Measurements from ENCODE around the gene S1PR4. TPM values are rescaled to one million over a fixed set of nuclear protein-coding genes. Genes with fewer than 3 reads are reported as not detected.

Gene S1PR4
- total and polyA plus RNA-seq, 2 experiments from 2014 or later: 0.07 TPM; not detected in 1

DNA sequence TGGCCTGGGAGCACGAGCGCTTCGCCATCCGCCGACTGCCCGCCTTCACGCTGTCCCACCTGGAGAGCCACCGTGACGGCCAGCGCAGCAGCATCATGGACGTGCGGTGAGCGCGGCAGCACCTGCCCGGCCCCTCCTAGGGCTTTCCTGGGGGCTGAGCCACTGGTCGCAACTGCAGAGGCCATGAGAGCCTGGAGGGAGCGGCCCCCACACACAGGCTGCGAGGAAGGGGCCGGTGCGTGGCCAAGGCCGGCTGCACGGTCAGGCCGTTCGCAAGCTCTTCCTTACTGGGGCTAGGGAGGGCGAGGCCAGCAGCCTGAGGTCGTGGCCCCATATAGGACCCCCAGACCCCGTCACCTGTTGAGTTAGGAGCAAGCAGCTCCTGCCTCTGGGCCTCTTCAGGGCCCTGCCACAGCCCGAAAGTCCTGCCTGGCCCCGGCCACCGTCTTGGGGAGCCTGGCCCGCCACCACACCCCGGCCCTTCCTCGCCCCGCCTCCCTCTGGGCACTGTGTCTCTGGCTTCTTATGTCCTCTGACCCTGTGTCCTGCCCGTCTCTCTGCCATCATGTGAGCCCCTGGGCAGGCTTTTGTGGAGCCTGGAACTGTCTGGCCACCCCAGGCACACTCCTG, 26.2 kb downstream of the S1PR4 start:
- H3K4me3 ChIP-seq: no peak overlapping the region
- no peaks in the 10 kb centered on the region for H3K9me3 ChIP-seq (ENCODE audit: low read depth)
- WGBS (ENCODE audit: low lambda C conversion rate, missing lambda C conversion rate): 95% methylated on average over 32 of the region's 35 CpGs
- H3K4me1 ChIP-seq (ENCODE audit: insufficient read depth): no peaks in the 10 kb centered on the region
- TF ChIP-seq EZH2 (IDR thresholded peaks at IDR 0.05; ENCODE audit: borderline replicate concordance): no peak
- H3K36me3 ChIP-seq (replicated peaks; ENCODE audit: insufficient read depth, low read depth): no peaks in the 10 kb centered on the region
- H3K27me3 ChIP-seq: no peaks in the 10 kb centered on the region
- no peak overlapping the region for H2AFZ ChIP-seq
- no peaks in the 10 kb centered on the region for H4K20me1 ChIP-seq (ENCODE audit: insufficient read depth, poor library complexity, severe bottlenecking)
- DNase-seq (ENCODE audit: low spot score): no peak
- no peak overlapping the region for H3K27ac ChIP-seq
- no peaks in the 10 kb centered on the region for H3K79me2 ChIP-seq
- no peaks in the 10 kb centered on the region for H3K9me2 ChIP-seq (replicated peaks; ENCODE audit: insufficient read depth)
- no peak overlapping the region for H3K4me2 ChIP-seq

DNA sequence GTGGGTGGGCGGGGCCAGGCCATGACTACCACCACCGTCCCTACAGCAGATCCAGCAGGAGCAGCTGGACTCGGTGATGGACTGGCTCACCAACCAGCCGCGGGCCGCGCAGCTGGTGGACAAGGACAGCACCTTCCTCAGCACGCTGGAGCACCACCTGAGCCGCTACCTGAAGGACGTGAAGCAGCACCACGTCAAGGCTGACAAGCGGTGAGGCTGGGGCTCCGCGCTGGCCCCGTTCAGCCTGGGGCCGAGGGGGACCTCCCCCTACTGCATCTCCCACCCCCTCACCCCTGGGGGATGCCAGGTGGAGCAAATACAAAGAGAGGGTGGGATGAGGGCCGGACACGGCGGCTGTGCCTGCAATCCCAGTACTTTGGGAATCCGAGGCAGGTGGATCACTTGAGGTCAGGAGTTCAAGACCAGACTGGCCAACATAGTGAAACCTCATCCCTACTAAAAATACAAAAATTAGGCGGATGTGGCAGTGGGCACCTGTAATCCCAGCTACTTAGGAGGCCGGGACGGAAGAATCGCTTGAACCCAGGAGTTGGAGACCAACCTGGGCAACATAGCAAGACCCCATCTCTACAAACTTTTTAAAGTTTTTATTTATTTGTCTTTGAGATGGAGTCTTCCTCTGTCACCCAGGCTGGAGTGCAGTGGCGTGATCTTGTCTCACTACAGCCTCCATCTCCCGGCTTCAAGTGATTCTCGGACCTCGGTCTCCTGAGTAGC, 27.8 kb downstream of the S1PR4 start:
- H2AFZ ChIP-seq: no peak overlapping the region
- H3K9me3 ChIP-seq (ENCODE audit: low read depth): no peaks in the 10 kb centered on the region
- TF ChIP-seq, protein P1, sequence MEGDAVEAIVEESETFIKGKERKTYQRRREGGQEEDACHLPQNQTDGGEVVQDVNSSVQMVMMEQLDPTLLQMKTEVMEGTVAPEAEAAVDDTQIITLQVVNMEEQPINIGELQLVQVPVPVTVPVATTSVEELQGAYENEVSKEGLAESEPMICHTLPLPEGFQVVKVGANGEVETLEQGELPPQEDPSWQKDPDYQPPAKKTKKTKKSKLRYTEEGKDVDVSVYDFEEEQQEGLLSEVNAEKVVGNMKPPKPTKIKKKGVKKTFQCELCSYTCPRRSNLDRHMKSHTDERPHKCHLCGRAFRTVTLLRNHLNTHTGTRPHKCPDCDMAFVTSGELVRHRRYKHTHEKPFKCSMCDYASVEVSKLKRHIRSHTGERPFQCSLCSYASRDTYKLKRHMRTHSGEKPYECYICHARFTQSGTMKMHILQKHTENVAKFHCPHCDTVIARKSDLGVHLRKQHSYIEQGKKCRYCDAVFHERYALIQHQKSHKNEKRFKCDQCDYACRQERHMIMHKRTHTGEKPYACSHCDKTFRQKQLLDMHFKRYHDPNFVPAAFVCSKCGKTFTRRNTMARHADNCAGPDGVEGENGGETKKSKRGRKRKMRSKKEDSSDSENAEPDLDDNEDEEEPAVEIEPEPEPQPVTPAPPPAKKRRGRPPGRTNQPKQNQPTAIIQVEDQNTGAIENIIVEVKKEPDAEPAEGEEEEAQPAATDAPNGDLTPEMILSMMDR (IDR thresholded peaks at IDR 0.05; ENCODE audit: poor library complexity): no peak
- TF ChIP-seq EZH2phosphoT487 (IDR thresholded peaks at IDR 0.05; ENCODE audit: low read depth, severe bottlenecking, unreplicated experiment) (no peak), EZH2 (IDR thresholded peaks at IDR 0.05; ENCODE audit: borderline replicate concordance) (no peak)
- DNase-seq (ENCODE audit: low spot score): no peak
- no peaks in the 10 kb centered on the region for H3K4me1 ChIP-seq (ENCODE audit: insufficient read depth)
- no peaks in the 10 kb centered on the region for H3K36me3 ChIP-seq (replicated peaks; ENCODE audit: insufficient read depth, low read depth)
- no peaks in the 10 kb centered on the region for H4K20me1 ChIP-seq (ENCODE audit: insufficient read depth, poor library complexity, severe bottlenecking)
- no peak overlapping the region for H3K4me2 ChIP-seq
- H3K79me2 ChIP-seq: no peaks in the 10 kb centered on the region
- WGBS (ENCODE audit: low lambda C conversion rate, missing lambda C conversion rate): 99% methylated on average over 21 of the region's 28 CpGs
- H3K27ac ChIP-seq: no peak overlapping the region
- no peaks in the 10 kb centered on the region for H3K27me3 ChIP-seq
- H3K9me2 ChIP-seq (replicated peaks; ENCODE audit: insufficient read depth): no peaks in the 10 kb centered on the region
- H3K4me3 ChIP-seq: no peak overlapping the region

DNA sequence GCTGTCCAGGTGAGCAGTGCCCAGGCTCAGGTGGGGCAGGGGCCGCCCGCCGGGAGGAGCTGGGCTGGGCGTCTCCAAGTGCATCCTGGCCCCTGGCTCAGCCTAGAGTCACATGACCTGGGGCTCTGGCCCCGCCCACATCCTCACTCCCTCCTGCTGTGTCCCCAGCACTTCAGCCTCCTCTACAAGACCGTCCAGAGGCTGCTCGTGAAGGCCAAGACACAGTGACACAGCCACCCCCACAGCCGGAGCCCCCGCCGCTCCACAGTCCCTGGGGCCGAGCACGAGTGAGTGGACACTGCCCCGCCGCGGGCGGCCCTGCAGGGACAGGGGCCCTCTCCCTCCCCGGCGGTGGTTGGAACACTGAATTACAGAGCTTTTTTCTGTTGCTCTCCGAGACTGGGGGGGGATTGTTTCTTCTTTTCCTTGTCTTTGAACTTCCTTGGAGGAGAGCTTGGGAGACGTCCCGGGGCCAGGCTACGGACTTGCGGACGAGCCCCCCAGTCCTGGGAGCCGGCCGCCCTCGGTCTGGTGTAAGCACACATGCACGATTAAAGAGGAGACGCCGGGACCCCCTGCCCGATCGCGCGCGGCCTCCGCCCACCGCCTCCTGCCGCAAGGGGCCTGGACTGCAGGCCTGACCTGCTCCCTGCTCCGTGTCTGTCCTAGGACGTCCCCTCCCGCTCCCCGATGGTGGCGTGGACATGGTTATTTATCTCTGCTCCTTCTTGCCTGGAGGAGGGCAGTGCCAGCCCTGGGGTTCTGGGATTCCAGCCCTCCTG, 29.1 kb downstream of the S1PR4 start:
- Histone ChIP-seq H3K36me3 (replicated peaks; ENCODE audit: insufficient read depth, low read depth) (no peaks in the 10 kb centered on the region), H3K4me2 (no peak overlapping the region), H2AFZ (no peak overlapping the region), H3K9me3 (ENCODE audit: low read depth) (no peaks in the 10 kb centered on the region), H3K9me2 (replicated peaks; ENCODE audit: insufficient read depth) (no peaks in the 10 kb centered on the region), H3K79me2 (no peaks in the 10 kb centered on the region), H4K20me1 (ENCODE audit: insufficient read depth, poor library complexity, severe bottlenecking) (no peaks in the 10 kb centered on the region), H3K4me3 (no peak overlapping the region), H3K4me1 (ENCODE audit: insufficient read depth) (no peaks in the 10 kb centered on the region), H3K27me3 (no peaks in the 10 kb centered on the region), H3K27ac (no peak overlapping the region)
- DNase-seq (ENCODE audit: low spot score): no peak
- TF ChIP-seq, protein P1 (IDR thresholded peaks at IDR 0.05; ENCODE audit: poor library complexity): no peak
- TF ChIP-seq EZH2 (IDR thresholded peaks at IDR 0.05; ENCODE audit: borderline replicate concordance) (no peak), EZH2phosphoT487 (IDR thresholded peaks at IDR 0.05; ENCODE audit: low read depth, severe bottlenecking, unreplicated experiment) (no peak)
- 95% methylated on average over 36 of the region's 43 CpGs for WGBS (ENCODE audit: low lambda C conversion rate, missing lambda C conversion rate)

All from hepatocyte (in vitro differentiated cells).